ENCODE measurements around the gene FSTL4. TPM values are rescaled to one million over a fixed set of nuclear protein-coding genes. Genes with fewer than 3 reads are reported as not detected.

Gene FSTL4
- total and polyA plus RNA-seq, 2 experiments from 2014 or later: 1.4 to 2.8 TPM

- H3K9me3 Mint-ChIP-seq: peaks cover 4% of the 10 kb centered on the region; the same call in 1 of the 3 replicates
- H3K9me2 ChIP-seq (ENCODE audit: insufficient read depth): no peaks in the 10 kb centered on the region
- H4K20me1 ChIP-seq (replicated peaks; ENCODE audit: insufficient read depth): no peaks in the 10 kb centered on the region
- H3K27ac Mint-ChIP-seq: no peak overlapping the region
- DNase-seq (ENCODE audit: low spot score) (no peak), ATAC-seq (no peak)
- no peaks in the 10 kb centered on the region for H3K36me3 Mint-ChIP-seq (ENCODE audit: low read depth)
- H3K4me3 Mint-ChIP-seq: no peak overlapping the region
- no peak overlapping the region for H3K4me3 ChIP-seq
- H3K36me3 ChIP-seq (ENCODE audit: insufficient read depth): no peaks in the 10 kb centered on the region
- H3K27me3 ChIP-seq (ENCODE audit: insufficient read depth): no peaks in the 10 kb centered on the region
- H3K4me1 Mint-ChIP-seq: no peaks in the 10 kb centered on the region
- peaks cover 5% of the 10 kb centered on the region for H3K27me3 Mint-ChIP-seq (ENCODE audit: insufficient read depth, low read depth, poor library complexity)
- H3K4me1 ChIP-seq (ENCODE audit: insufficient read depth): no peaks in the 10 kb centered on the region
- H2AFZ ChIP-seq: no peak overlapping the region
- no peak overlapping the region for H3K4me2 ChIP-seq
- H3K79me2 ChIP-seq (replicated peaks; ENCODE audit: insufficient read depth): no peaks in the 10 kb centered on the region
- H3F3A ChIP-seq (replicated peaks; ENCODE audit: low read depth): no peaks in the 10 kb centered on the region
- H3K27ac ChIP-seq (ENCODE audit: low read depth): no peak overlapping the region
- TF ChIP-seq STAT1 (IDR thresholded peaks at IDR 0.05; ENCODE audit: unreplicated experiment): no peak
- no peak for TF ChIP-seq ZNF462 (CRISPR knock-in tag; IDR thresholded peaks at IDR 0.05)
- no peak for TF ChIP-seq CREB1 (CRISPR knock-in tag; IDR thresholded peaks at IDR 0.05; ENCODE audit: low read depth)
- no peak for TF ChIP-seq ETS1 (IDR thresholded peaks at IDR 0.05)
- no peak for TF ChIP-seq ZNF114 (CRISPR knock-in tag; IDR thresholded peaks at IDR 0.05)
- no peak for TF ChIP-seq CTCF (conservative IDR thresholded peaks at IDR 0.05; ENCODE audit: low read depth in 2 of 2)
- TF ChIP-seq REST (IDR thresholded peaks at IDR 0.05; ENCODE audit: unreplicated experiment): no peak
- TF ChIP-seq JUNB (IDR thresholded peaks at IDR 0.05; ENCODE audit: unreplicated experiment): no peak
- no peak for TF ChIP-seq POLR2AphosphoS5 (IDR thresholded peaks at IDR 0.05; ENCODE audit: low read depth)
- TF ChIP-seq EZH2 (IDR thresholded peaks at IDR 0.05; ENCODE audit: low read depth, unreplicated experiment): no peak
- no peak for TF ChIP-seq EZH2phosphoT487 (IDR thresholded peaks at IDR 0.05; ENCODE audit: unreplicated experiment)
- no peak for TF ChIP-seq NANOG (IDR thresholded peaks at IDR 0.05; ENCODE audit: borderline replicate concordance)
- no peak for TF ChIP-seq ZNF331 (CRISPR knock-in tag; IDR thresholded peaks at IDR 0.05; ENCODE audit: low read depth)
Measured at GRCh38 chr5:133494923-133495246, 117.5 kb downstream of the FSTL4 start.
